GM21723 (cell line): ENCODE data around the gene ITGB1BP2.
"Not testable (repeated sequence)": the region's sequence is repeated elsewhere in the genome, so short reads cannot be mapped to it uniquely, and the experiment has no call there.

ENCODE experiments used
- ATAC-seq: cut with Tn5 transposase; IDR thresholded peaks from one replicate; pipeline ENCODE4 v1.9.1; 2021; ENCODE audit warnings: mild to moderate bottlenecking, moderate library complexity; ENCODE audit not compliant: unreplicated experiment

ITGB1BP2 gene

GRCh38 chrX:71301195-71301924, at the start of gene ITGB1BP2:
Gene ITGB1BP2, plus strand, starts transcription at chrX:71301750. Its CDS starts 57 bp downstream, at chrX:71301807.
- no peak for ATAC-seq

- no peak for ATAC-seq
These were observed 49.3 kb upstream of the ITGB1BP2 start for GRCh38 chrX:71252221-71252620.

- ATAC-seq: no peak
These were observed 48.1 kb upstream of the ITGB1BP2 start for GRCh38 chrX:71253253-71254091.

- peak; percentile 81 for ATAC-seq
These were observed 47.2 kb upstream of the ITGB1BP2 start, which contains the start of gene ZMYM3 for GRCh38 chrX:71254092-71254963. Gene ZMYM3, minus strand, starts transcription at chrX:71254140. Its CDS starts 885 bp downstream, at chrX:71253255.

- ATAC-seq: no peak
These were observed 45.5 kb upstream of the ITGB1BP2 start for GRCh38 chrX:71256051-71256450.

GRCh38 chrX:71256856-71257255, 44.7 kb upstream of the ITGB1BP2 start:
- ATAC-seq: no peak

- not testable (repeated sequence) for ATAC-seq
These were observed 32.9 kb upstream of the ITGB1BP2 start for GRCh38 chrX:71268624-71269023.

- ATAC-seq: no peak
These were observed 31.7 kb upstream of the ITGB1BP2 start for GRCh38 chrX:71269801-71270395.

GRCh38 chrX:71272313-71272712, 29.2 kb upstream of the ITGB1BP2 start:
- not testable (repeated sequence) for ATAC-seq

- ATAC-seq: not testable (repeated sequence)
These were observed 20.2 kb upstream of the ITGB1BP2 start for GRCh38 chrX:71281300-71281699.

GRCh38 chrX:71282514-71283402, 18.8 kb upstream of the ITGB1BP2 start:
- peak; percentile 33 for ATAC-seq

GRCh38 chrX:71283403-71284143, 18.0 kb upstream of the ITGB1BP2 start, which contains the start of gene NONO:
Gene NONO, plus strand, starts transcription at chrX:71283635. Its CDS starts 7,003 bp downstream, at chrX:71290638.
- peak; percentile 76 for ATAC-seq

- ATAC-seq: no peak
These were observed 15.6 kb upstream of the ITGB1BP2 start for GRCh38 chrX:71285929-71286328.

- ATAC-seq: no peak
These were observed 10.2 kb upstream of the ITGB1BP2 start for GRCh38 chrX:71291381-71291780.

- ATAC-seq: no peak
These were observed 8.7 kb upstream of the ITGB1BP2 start for GRCh38 chrX:71292669-71293365.

GRCh38 chrX:71296806-71297205, 4.7 kb upstream of the ITGB1BP2 start:
- ATAC-seq: no peak

- ATAC-seq: no peak
These were observed 3.4 kb upstream of the ITGB1BP2 start for GRCh38 chrX:71298119-71298518.

- ATAC-seq: not testable (repeated sequence)
These were observed 1.5 kb upstream of the ITGB1BP2 start for GRCh38 chrX:71300064-71300463.
